Liver (tissue), 9 donors: ENCODE results near the gene TBC1D10B. TPM values are rescaled to one million over a fixed set of nuclear protein-coding genes. Genes with fewer than 3 reads are reported as not detected.

Experiments used
- DNase-seq: peaks from one replicate; pipeline ENCODE4 v3.0.0-alpha.2; 2017; ENCODE audit warnings: low spot score
- H3K27ac ChIP-seq, 2 donors: one replicate each; pipeline ENCODE4 v1.7.0; 2013; ENCODE audit warnings: inconsistent platforms in 2 of 2, low read length in 2 of 2, control low read depth in 1 of 2, low read depth in 1 of 2, mild to moderate bottlenecking in 1 of 2
- H3K27me3 ChIP-seq, 4 donors: one replicate each; pipeline versions ENCODE4 v1.6.1 to v1.7.0; 2013; ENCODE audit warnings: low read length in 3 of 4, inconsistent platforms in 1 of 4, mild to moderate bottlenecking in 1 of 4, moderate library complexity in 1 of 4; ENCODE audit not compliant: control insufficient read depth in 4 of 4, insufficient read depth in 4 of 4
- H3K36me3 ChIP-seq, 4 donors: one replicate each; pipeline versions ENCODE4 v1.6.1 to v1.7.0; 2013; ENCODE audit warnings: low read length in 3 of 4, mild to moderate bottlenecking in 3 of 4, low read depth in 1 of 4, moderate library complexity in 1 of 4; ENCODE audit not compliant: control insufficient read depth in 4 of 4, insufficient read depth in 3 of 4
- H3K4me1 ChIP-seq, 4 donors: one replicate each; pipeline versions ENCODE4 v1.6.1 to v1.7.0; 2013; ENCODE audit warnings: low read length in 3 of 4, mild to moderate bottlenecking in 3 of 4, moderate library complexity in 1 of 4; ENCODE audit not compliant: control insufficient read depth in 4 of 4, insufficient read depth in 4 of 4
- H3K4me3 ChIP-seq, 3 donors: one replicate each; pipeline versions ENCODE4 v1.6.1 to v1.7.0; 2013; ENCODE audit warnings: low read length in 3 of 3, control low read depth in 1 of 3, low read depth in 1 of 3, mild to moderate bottlenecking in 1 of 3
- H3K9ac ChIP-seq, 2 donors: one replicate each; pipeline ENCODE4 v1.7.0; 2013; ENCODE audit warnings: low read length in 2 of 2, mild to moderate bottlenecking in 2 of 2, moderate library complexity in 2 of 2, control low read depth in 1 of 2, low read depth in 1 of 2
- H3K9me3 ChIP-seq, 4 donors: one replicate each; pipeline versions ENCODE4 v1.6.1 to v1.7.0; 2013; ENCODE audit warnings: low read length in 3 of 4; ENCODE audit not compliant: control insufficient read depth in 4 of 4
- ATF3 ChIP-seq: IDR thresholded peaks from 2 replicates; pipeline ENCODE4 v1.6.1; 2016; ENCODE audit warnings: antibody characterized with exemption
- EGR1 ChIP-seq, 2 donors: IDR thresholded peaks; 2 replicates each; pipeline ENCODE4 v1.6.1; 2016 to 2018; ENCODE audit warnings: antibody characterized with exemption in 2 of 2, low read depth in 2 of 2
- FOXA1 ChIP-seq: IDR thresholded peaks from 2 replicates; pipeline ENCODE4 v1.6.1; 2016; ENCODE audit warnings: antibody characterized with exemption
- FOXA2 ChIP-seq: IDR thresholded peaks from 2 replicates; pipeline ENCODE4 v1.6.1; 2016; ENCODE audit warnings: antibody characterized with exemption
- GABPA ChIP-seq, 2 donors: IDR thresholded peaks in 1 of 2; conservative IDR thresholded peaks in 1 of 2; 2 replicates each; pipeline ENCODE4 v1.6.1; 2016; ENCODE audit warnings: antibody characterized with exemption in 2 of 2, mild to moderate bottlenecking in 1 of 2, moderate library complexity in 1 of 2
- NR2F2 ChIP-seq: IDR thresholded peaks from 2 replicates; pipeline ENCODE4 v1.6.1; 2016; ENCODE audit warnings: antibody characterized with exemption
- RXRA ChIP-seq, 2 donors: IDR thresholded peaks; 2 replicates each; pipeline ENCODE4 v1.6.1; 2017 to 2018; ENCODE audit warnings: antibody characterized with exemption in 2 of 2, mild to moderate bottlenecking in 1 of 2
- TAF1 ChIP-seq: conservative IDR thresholded peaks from 2 replicates; pipeline ENCODE4 v1.6.1; 2016; ENCODE audit warnings: antibody characterized with exemption, mild to moderate bottlenecking
- ZBTB33 ChIP-seq: IDR thresholded peaks from 2 replicates; pipeline ENCODE4 v1.6.1; 2016; ENCODE audit warnings: antibody characterized with exemption
- WGBS: extraction: QIAGEN DNeasy Blood & Tissue Kit; methylation state at CpG from one replicate; pipeline ENCODE4 v1.1.7; 2013; 5-methylcytosine and 5-hydroxymethylcytosine counted together
- polyA plus RNA-seq, 2 donors: library from polyadenylated mRNA; stranded (reverse) in 1 of 2; unstranded in 1 of 2; fragments of 200-250 nt in 1 of 2; fragments of >200 nt in 1 of 2; fragmentation: Nextera tagmentation in 1 of 2; extraction: Ambion mirVana in 1 of 2; gene quantifications; one replicate each; pipeline versions ENCODE4 v1.2.1 to v1.2.3, GENCODE V29; 2013 to 2015
- total RNA-seq, 2 donors: library from RNA; depleted of rRNA; stranded (reverse); fragments of >200 nt; gene quantifications; one replicate each; pipeline ENCODE4 v1.2.3, GENCODE V29; 2014
- TF ChIP-seq, protein P1 (sequence below): IDR thresholded peaks from 2 replicates; pipeline ENCODE4 v1.6.1; 2016; ENCODE audit warnings: antibody characterized with exemption
- TF ChIP-seq, protein P2 (sequence below): IDR thresholded peaks from 2 replicates; pipeline ENCODE4 v1.6.1; 2016; ENCODE audit warnings: antibody characterized with exemption, mild to moderate bottlenecking
- donor health status: healthy.
- donor health status: healthy.
- donor health status: healthy.
- donor health status: healthy.
- donor health status: healthy.

TBC1D10B gene
- total and polyA plus RNA-seq, 4 donors: 3.6 to 16.5 (median 12.6) TPM

GRCh38 chr16:30358990-30359870, 11.1 kb downstream of the TBC1D10B start:
- no peak for DNase-seq
- no peak overlapping the region for H3K27ac ChIP-seq
- H3K4me1 ChIP-seq: peaks cover 4 to 33% (median 25%) of the 10 kb centered on the region in 4 donors
- TF ChIP-seq EGR1 (IDR thresholded peaks at IDR 0.05; ENCODE audit: low read depth in 2 of 2) (no peak), FOXA1 (no peak), NR2F2 (no peak), GABPA (IDR thresholded peaks at IDR 0.05 in 1 of 2, conservative IDR thresholded peaks at IDR 0.05 in 1 of 2) (no peak), RXRA (IDR thresholded peaks at IDR 0.05) (no peak)
- TF ChIP-seq, protein P1, sequence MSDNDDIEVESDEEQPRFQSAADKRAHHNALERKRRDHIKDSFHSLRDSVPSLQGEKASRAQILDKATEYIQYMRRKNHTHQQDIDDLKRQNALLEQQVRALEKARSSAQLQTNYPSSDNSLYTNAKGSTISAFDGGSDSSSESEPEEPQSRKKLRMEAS: no peak
- TF ChIP-seq, protein P2, sequence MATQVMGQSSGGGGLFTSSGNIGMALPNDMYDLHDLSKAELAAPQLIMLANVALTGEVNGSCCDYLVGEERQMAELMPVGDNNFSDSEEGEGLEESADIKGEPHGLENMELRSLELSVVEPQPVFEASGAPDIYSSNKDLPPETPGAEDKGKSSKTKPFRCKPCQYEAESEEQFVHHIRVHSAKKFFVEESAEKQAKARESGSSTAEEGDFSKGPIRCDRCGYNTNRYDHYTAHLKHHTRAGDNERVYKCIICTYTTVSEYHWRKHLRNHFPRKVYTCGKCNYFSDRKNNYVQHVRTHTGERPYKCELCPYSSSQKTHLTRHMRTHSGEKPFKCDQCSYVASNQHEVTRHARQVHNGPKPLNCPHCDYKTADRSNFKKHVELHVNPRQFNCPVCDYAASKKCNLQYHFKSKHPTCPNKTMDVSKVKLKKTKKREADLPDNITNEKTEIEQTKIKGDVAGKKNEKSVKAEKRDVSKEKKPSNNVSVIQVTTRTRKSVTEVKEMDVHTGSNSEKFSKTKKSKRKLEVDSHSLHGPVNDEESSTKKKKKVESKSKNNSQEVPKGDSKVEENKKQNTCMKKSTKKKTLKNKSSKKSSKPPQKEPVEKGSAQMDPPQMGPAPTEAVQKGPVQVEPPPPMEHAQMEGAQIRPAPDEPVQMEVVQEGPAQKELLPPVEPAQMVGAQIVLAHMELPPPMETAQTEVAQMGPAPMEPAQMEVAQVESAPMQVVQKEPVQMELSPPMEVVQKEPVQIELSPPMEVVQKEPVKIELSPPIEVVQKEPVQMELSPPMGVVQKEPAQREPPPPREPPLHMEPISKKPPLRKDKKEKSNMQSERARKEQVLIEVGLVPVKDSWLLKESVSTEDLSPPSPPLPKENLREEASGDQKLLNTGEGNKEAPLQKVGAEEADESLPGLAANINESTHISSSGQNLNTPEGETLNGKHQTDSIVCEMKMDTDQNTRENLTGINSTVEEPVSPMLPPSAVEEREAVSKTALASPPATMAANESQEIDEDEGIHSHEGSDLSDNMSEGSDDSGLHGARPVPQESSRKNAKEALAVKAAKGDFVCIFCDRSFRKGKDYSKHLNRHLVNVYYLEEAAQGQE: no peak
- H3K36me3 ChIP-seq: peaks cover 4 to 26% (median 12%) of the 10 kb centered on the region in 4 donors
- H3K9ac ChIP-seq: no peak overlapping the region
- no peaks in the 10 kb centered on the region for H3K9me3 ChIP-seq
- no peak overlapping the region for H3K4me3 ChIP-seq
- H3K27me3 ChIP-seq: no peaks in the 10 kb centered on the region
- 90% methylated on average over 28 of the region's 28 CpGs for WGBS

GRCh38 chr16:30358577-30358936, 11.7 kb downstream of the TBC1D10B start:
- 95% methylated on average over 9 of the region's 9 CpGs for WGBS
- Histone ChIP-seq H3K9me3 (no peaks in the 10 kb centered on the region), H3K4me1 (peaks cover 6 to 39% (median 32%) of the 10 kb centered on the region in 4 donors), H3K36me3 (peaks cover 4 to 26% (median 12%) of the 10 kb centered on the region in 4 donors), H3K4me3 (no peak overlapping the region), H3K27me3 (no peaks in the 10 kb centered on the region), H3K27ac (no peak overlapping the region), H3K9ac (no peak overlapping the region)
- TF ChIP-seq TAF1 (no peak), EGR1 (IDR thresholded peaks at IDR 0.05; ENCODE audit: low read depth in 2 of 2) (no peak), ATF3 (no peak), ZBTB33 (no peak), FOXA2 (no peak), GABPA (IDR thresholded peaks at IDR 0.05 in 1 of 2, conservative IDR thresholded peaks at IDR 0.05 in 1 of 2) (no peak)
- TF ChIP-seq, protein P1: no peak
- no peak for DNase-seq
